Ammon's horn (tissue), 1 donor: Measurements from ENCODE around the gene PLA2G4A.

Source experiments
- DNase-seq: peaks from one replicate; pipeline ENCODE4 v3.0.0-alpha.2; 2016; ENCODE audit warnings: low spot score

PLA2G4A gene

DNA sequence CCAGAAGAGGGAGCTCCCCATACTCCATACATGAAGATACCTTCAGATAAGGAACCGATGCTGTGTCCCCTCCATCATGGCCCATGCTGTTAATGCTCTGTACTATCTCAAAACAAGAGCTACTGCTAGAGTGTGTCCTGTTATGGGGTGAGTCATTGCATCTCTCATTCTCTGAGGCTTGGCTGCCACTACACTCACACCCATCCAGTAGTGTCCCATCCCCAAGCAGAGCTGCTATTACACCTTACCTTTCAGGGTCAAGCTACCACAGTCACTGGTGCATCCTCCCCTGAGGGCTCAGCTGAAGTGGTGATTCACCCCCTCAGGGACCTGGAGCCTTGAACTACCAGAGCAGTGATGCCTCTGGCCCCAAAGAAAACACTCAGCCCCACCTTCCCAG lies 198.5 kb downstream of the PLA2G4A start:
- DNase-seq: no peak

DNA sequence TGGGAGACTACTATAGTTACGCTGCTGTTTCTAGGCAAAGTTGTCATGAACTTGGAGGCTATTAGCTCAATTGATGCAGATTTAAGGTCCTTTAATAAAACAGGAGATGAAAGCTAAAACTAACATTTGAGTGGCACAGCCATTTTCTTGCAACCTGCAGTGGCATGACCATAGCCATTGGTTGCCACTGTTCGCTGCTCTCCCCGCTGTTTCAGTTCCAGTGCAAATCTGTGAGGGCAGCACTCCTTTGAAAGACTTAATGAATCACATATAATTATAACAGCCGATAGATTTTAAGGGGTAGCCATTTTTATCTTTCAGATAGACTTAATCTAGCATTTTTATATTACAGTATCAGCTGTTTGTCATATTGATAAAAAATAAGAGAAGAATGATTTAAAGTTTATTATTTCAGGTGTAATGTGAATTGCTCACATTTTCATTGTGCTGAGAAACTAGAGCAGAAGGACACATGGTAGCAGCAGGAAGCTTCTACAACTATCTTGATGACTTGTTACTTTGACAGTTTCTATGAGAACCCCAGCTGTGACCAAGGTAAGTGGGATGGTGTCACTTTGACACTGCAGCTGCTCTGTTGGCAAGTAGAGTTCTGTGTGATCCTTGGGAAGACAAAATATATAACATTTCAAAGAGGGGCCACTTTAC lies 203.7 kb downstream of the PLA2G4A start:
- no peak for DNase-seq

DNA sequence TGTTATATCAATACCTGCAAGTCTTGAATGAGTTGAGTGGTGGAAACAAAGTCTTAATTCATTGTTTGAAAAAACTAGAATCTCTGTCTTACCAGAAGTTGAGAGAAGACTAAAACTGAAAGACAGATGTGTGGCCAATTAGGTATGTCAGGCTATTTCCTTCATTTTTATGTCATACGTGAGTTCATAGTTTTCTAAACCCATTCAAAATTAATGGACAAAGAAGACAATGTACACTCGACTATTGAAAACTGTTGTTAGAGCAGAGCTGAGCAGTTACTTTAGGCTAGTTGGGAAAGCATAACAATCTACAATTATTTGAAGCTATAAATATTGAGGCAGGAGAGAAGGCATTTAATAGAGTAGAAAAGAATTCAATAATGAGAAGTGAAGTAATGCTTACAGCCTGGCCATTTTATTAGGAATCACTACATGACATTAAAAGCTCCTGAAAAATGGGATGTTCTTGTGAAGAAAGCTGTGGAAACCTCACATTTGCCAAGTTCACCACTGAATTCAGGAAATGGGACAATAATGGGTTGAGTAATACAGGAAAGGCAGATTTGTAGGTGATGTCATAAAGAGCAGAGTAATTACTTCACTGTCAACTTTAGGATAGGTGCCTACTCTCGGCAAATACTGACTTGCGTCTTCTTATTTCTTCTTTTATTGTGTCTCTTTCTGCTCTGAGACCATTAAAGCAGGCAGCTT lies 204.4 kb downstream of the PLA2G4A start:
- no peak for DNase-seq

DNA sequence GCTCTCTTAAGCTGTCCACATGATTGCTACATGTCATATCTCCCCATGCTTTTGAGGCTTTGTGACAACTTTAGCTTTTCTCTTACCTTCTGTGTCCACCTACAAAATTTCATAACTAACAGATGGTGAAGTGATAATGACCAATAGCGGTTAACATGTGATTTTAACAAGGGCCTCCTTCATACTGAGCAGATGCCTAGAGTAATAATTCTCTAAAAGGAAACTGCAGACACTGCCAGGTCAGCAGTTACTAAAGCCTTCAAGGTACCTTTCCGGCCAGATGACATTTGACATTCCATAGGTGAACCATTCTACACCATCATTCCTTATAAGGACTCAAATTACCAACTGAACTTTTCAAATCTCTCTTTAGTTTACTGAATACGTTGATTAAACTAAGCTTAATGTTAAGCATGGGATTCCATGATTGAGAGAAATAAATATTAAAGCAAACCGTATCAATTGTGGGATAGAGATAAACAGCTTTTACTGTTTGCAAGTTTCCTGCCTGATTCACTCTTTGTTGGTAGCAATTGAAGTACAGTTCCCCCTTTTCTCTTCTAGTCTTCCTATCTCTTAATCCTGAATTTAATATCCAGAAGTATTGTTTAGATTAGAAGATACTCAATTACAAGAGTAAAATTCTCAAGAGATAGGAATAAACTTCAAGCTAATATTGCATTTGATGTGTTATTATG lies 205.1 kb downstream of the PLA2G4A start:
- DNase-seq: no peak

DNA sequence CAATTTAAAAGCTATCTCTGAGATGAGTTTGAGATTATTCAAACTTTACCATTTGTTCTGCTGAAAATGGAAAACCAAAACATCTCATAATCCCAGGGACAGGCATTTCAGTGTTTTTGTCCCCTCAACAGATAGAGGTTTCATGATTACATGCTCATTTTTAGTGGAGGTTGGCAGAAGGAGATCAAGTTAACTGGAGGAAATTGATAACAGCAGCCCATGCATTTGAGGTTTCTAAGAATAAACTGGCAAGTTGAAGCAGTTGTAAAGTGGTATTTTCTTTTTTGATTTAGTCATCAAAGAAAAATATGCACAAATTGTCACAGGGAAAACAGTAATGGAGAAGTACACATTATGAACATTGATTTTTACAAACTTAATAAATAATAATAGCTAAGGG lies 205.8 kb downstream of the PLA2G4A start:
- DNase-seq: no peak

DNA sequence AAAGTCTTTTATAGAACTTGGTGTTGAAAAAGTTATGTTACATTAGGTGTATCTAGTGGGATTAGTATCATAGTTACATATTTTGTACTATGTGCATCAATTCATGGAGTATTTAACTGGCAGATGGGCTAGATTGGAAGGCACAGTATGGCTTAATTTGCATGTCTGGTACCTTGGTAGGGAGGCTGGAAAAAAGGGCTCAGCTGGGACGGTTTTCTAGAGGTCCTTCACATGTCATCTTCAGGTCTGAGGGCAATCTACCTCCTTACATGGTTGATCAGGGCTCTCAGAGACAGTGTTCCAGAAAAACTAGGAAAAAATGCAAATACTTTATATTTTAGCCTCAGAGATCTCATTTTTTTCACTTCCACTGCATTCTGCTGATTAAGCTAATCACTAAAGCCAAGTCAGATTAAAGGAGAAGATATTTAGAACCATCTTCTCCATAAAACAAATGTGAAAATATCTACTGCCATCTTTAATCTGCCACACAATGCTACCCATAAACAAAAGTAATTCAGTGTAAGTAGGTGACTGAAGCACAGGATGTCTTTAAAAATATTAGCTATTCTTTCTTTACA lies 209.3 kb downstream of the PLA2G4A start:
- DNase-seq: no peak
